EH (cell line): ENCODE data around the gene GMEB2.
"Not testable (repeated sequence)": the region's sequence is repeated elsewhere in the genome, so short reads cannot be mapped to it uniquely, and the experiment has no call there.

ENCODE experiments used
- DNase-seq: peaks from one replicate; pipeline ENCODE4 v3.0.0-alpha.2; 2015; ENCODE audit warnings: low read depth

GMEB2 gene

DNA sequence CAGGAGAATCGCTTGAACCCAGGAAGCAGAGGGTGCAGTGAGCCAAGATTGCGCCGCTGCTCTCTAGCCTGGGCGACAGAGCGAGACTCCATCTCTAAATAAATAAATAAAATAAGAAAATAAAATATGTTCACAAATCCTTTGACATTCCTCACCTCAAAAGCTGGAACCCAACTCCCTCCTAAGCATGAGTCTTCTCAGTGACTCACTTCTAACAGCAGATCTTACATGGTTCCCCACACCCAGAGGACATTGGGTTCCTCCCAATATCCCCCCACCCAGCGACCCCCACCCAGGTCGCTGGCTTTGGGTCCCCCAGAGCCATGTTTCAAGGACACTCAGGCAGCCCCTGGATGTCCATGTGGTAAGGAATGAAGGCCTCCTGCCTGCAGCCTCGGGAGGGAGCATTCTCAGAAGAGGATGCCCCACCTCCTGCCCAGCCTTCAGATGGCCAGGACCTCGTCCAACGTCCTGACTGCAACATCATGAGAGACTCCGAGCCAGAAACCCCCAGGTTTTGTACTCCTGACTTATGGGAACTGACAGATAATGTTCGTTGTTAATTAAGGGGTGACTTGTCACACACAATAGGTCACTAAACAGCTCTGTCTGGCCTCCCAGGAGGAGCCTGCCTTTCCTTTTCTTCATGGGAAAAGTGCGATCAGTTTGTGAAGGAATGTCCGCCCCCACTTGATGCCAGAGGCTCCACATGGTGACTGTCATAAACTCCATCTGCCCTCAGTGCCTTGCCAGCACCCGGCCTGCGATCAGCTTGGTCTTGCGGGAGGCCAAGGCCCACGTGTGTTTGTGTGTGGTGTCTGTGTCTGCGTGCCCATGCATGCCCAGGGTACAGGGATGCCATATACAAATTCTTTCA lies 10.1 kb upstream of the GMEB2 start:
- peak; percentile 9 for DNase-seq

DNA sequence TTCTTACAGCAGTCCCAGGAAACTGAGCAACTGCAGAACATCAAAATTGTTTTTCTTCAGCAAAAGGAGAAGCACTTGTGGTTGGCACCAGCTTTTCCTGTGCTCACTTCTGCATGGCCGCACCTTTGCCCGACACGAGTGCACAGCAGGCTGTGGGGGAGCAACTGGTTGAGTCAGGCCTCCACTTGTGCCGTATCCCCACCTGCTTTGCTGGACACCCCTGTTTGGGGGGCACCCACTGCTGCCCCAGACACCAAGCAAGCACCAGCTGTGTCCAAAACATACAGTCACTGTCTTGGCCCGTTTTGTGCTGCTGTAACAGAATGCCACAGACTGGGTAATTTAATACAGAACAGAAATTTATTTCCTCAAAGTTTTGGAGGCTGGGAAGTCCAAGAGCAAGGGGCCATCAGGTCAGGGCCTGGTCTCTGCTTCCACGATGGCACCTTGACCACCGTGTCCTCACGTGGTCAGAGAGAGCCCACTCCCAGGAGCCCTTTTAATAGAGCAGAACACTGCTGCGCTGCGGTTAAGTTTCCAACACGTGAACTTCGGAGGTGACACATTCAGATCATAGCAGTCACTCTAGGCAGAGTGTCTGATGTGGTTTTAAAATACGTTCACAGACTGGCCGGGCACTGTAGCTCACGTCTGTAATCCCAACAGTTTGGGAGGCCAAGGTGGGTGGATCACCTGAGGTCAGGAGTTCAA lies 8.7 kb upstream of the GMEB2 start:
- DNase-seq = no peak

DNA sequence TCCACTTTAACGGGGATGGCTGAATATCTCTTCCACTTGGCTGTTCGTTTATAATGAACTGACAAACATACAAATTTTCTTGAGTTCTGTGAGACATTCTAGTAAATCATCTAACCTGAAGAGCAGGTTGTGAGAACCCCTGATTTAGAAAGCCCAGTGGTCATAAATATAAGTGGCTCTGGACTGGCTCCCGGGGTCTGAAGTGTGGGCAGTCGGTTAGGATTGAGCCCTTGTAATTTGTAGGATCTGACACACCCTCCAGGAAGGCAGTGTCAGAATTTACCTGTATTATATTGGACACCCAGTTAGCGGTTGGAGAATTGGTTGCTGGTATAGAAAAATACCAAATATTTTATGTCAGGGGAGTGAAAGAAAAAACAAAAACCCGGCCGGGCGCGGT lies 6.8 kb upstream of the GMEB2 start:
- no peak for DNase-seq

DNA sequence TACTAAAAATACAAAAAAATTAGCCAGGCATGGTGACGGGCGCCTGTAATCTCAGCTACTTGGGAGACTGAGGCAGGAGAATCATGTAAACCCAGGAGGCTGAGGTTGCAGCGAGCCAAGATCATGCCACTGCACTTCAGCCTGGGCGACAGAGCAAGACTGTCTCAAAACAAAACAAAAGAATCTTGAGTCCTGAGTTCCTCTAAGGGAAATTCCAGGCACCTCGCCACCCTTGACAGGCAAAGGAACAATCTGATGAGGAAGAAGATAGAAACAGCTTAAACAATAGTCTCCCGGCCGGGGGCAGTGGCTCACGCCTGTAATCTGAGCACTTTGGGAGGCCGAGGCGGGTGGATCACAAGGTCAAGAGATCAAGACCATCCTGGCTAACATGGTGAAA lies 4.5 kb upstream of the GMEB2 start:
- DNase-seq = not testable (repeated sequence)

DNA sequence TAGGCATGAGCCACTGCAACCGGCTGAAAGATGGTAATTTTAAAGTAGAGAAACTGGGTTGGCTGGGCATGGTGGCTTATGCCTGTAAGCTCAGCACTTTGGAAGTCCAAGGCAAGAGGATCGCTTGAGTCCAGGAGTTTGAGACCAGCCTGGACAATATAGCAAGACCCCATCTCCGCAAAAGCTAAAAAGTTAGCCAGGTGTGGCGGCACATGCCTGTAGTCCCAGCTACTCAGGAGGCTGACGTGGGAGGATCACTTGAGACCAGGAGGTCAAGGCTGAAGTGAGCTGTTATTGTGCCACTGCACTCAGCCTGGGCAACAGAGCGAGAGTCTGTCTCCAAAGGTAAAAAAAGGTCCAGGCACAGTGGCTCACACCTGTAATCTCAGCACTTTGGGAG lies 4.1 kb upstream of the GMEB2 start:
- DNase-seq = not testable (repeated sequence)

DNA sequence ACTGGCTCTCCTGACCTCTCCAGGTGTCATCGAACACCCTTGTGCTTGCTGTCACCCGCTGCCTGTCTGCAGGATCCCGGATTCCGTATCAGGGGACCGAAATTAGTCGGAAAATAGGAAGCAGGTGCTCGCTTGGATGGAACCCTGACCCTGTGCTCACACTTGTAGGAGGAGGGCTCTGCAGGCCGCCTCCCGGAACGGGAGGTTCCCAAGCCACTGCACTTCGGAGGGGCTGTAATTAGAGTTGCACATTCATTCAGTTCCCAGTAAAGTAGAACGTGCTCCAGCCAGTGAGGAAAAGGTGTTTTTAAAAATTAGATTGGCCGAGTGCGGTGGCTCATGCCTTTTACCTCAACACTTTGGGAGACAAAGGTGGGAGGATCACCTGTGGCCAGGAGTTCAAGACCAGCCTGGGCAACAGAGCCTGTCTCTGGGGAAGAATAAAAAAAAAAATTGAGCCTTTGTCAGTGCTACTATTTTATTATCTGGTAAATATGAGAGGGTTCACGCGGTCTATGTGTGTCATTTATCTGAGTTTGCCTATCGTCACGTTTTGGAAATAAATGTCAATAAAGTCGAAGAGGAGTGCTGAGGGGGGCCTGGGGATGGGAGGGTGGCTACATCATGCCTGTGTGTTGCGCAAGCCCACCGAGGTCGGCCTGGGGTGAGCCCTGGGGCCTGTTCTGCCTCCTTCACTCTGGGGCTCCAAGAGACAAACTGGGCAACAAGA lies 1.5 kb upstream of the GMEB2 start:
- peak; percentile 73 for DNase-seq

DNA sequence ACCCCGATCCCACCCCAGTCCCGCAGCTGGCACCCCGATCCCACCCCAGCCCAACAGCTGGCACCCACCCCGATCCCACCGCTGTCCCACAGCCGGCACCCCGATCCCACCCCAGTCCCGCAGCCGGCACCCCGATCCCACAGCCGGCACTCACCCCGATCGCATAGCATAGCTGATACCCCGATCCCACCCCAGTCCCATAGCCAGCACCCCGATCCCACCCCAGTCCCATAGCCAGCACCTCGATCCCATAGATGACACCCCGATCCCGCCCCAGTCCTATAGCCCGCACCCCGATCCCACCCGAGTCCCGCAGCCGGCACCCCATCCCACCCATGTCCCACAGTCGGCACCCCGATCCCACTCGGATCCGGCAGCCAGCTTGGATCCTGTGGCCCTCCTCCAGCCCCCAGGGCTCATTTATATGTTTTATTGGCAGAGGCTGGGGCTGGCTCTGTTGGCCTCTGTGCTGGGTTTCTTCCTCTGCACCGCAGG lies 897 bp upstream of the GMEB2 start:
- DNase-seq = no peak

DNA sequence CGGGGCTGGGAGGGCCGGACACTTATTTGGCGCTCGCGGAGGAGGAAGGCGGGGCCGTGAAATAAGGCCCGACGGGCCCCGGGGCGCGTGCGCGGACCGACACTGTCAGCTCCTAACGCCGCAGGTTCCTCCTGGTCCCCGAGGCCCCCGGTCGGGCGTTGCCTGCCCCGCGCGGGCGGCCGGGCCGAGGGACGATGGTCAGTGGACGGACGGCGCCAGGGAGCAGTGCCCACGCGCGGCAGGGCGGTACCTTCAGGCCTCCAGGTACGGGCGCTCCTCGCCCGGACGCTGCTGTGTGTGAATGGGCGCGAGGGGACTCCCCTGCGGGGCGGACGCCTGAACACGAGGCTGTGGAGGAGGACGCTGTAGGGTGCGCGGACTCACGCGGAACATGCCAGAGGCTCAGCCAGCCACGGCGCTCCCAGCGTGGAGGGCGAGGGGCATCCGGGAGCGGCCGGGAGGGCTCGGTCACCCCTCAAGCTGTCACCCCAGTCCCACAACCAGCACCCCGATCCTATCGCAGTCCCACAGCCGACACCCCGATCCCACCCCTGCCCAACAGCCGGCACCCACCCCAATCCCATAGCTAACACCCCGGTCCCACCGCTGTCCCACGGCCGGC lies 339 bp upstream of the GMEB2 start:
- DNase-seq = peak; percentile 93

DNA sequence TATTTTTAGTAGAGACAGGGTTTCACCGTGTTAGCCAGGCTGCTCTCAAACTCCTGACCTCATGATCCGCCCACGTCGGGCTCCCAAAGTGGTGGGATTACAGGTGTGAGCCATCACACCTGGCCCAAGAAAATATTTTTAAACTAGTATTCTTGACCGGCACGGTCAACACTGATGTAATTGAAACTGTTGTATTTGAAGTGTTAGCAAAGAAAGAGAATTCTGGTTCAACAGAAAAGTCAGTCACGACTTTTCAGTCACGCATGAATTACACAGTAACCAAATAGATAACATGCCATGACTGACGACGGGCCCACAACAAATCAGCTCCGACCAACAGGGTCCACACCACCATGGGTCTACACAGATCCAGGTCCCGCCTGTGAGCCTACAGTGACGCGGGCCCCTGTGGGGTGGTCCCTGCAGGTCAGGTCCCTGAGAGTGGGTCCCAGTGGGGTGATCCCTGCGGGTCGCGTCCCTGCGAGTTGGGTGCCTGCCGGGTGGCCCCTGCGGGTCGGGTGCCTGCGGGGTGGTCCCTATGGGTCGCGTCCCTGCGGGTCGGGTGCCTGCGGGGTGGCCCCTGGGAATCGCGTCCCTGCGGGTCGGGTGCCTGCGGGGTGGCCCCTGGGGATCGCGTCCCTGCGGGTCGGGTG lies 1.0 kb downstream of the GMEB2 start:
- DNase-seq = peak; percentile 39

DNA sequence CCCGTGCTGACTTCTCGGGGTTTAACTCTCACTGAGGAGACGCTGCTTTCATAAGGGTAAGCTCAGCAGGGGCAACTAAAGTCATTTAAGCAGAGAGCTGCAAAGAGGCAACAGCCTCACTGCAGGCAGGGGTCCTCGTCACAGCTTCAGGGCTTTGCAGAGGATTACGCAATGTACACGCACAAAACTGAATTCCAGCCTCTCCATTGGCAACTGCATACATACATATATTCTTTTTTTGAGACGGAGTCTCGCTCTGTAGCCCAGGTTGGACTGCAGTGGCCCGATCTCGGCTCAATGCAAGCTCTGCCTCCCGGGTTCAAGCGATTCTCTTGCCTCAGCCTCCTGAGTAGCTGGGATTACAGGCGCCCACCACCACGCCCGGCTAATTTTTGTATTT lies 2.4 kb downstream of the GMEB2 start:
- peak; percentile 25 for DNase-seq

DNA sequence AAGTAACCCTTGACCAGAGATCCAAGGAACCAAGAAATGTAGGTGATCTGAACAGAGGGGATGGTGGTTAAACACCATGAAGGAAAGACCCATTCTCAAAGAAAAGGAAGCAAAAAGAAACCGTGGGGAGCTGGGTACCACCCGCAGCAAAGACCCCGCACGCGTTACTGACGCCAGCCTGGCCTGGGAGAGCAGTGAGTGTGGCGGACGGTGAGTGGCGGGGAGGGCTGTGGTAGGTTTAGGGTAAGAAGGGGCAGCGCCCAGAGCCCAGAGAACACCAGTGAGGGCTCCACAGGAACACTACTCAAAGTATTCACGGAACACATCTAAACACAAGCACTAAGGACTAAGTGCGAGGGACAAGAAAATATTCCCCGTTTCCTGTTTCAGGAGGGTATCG lies 4.2 kb downstream of the GMEB2 start:
- DNase-seq = no peak

DNA sequence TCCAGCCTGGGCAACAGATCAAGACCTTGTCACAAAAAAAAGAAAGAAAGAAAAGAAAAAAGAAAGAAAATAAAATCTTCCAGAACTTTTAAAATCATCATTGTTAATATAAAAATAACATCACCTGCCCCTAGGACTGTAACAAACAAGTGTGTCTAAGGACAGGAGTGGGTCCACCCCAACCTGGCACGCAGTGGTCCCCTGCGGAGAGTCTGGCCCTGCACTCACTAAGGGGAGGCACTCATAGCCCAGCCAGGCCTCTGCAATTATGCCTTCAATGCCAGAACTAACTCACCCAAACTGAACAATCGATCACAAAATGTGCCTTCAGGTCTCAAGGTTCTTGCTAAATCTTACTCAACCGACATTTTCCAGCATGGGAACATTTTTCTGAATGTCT lies 4.8 kb downstream of the GMEB2 start:
- no peak for DNase-seq

DNA sequence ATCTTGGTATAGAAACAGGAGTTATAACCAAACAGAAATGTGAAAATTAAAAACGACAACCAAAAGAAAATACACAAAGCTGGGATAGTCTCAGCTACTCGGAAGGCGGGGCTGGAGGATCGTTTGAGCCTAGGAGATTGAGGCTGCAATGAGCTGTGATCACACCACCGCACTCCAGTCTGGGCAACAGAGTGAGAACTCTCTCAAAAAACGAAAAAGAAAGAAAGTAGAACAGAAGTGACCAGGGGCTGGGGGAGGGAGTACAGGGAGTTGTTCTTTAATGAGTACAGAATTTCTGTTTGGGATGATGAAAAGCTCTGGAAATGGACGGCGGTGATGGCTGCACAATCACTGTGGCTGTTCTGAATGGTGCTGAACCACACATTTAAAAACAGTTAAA lies 5.9 kb downstream of the GMEB2 start:
- DNase-seq = no peak

DNA sequence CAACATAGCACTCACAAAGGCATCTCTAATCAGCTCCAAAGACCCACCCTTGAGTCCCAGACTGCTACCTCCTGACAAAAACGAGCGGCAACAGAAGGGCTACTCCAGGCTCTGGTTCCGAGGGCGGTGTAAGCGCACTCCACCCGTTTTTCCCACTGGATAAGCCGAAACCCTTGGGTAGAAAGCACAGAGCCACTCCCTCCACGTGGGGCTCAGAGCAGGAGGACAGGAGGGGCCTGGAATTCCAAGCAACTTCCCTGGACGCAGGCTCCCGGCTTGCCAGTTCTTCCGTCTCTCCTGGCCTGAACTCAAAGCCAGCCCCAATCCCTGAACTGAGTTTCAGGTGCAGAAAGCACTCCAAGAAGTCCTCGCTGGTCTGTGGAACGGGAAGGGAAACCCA lies 7.4 kb downstream of the GMEB2 start:
- no peak for DNase-seq

DNA sequence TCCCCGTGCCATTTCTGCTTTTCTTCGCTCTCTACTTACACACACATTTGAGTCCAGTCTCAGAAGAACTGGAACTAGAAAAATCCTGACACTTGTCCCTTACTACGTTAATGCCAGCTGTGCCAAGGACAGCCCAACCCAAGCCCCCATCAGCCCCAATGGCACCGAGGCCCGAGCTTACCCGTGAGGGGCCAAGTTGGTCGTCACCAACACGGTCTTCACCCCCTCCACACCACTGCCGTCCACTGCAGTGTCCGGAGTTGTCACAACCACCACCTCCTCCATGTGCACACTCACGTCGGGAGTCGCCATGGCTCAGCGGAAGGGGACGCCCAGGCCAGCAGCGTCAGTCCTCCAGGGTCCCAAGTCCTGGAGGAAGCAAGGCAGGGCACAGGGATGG lies 7.8 kb downstream of the GMEB2 start:
- DNase-seq = no peak

DNA sequence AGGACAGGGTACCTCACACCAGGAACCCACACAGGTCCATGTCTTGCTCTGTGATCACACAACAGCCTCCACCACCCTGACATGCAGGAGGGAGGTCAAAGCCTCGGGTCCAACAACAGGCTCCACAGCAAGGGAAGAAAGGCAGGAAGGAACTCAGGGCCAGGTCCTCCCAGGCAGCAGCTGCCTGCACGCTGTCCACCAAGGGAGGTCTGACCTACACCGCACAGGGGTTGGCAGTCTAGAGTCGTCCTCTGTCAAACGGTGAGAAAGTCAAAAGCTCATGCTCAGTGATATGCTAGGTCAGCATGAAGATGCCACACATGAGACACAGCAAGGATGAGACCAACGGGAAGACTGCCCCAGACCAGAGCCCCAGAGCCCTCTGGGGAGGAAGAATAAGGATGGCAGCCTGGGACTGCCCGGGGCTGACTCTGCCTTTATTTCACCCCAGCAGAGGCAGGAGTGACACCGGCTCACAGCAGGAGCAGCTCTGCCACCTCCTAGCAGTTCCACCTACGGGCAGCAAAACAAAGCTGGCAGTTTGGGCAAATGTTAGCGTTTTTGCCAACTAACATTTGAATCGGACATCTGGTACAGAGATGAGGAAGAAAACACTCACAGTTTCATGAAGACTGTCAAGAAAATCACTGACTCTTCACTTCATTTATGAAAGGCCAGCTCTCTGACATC lies 8.5 kb downstream of the GMEB2 start:
- no peak for DNase-seq

DNA sequence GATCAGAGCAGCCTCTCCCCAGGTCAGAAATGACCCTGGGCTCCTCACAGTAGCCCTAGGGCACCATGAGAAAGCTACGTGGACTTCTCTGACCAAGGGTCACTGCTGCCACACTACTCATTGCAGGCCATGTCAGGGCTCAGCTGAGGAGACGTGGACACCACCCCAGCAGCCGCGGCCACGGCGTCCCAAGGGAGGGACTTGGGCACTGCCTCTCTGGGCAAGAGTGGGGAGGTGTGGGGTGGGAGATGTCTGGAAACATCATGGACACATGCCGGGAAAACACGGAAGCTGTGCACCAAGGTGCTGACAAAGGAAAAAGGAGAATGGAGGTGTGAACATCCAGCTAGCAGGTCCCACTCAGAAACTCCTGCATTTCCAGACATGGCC lies 9.0 kb downstream of the GMEB2 start:
- DNase-seq = no peak

DNA sequence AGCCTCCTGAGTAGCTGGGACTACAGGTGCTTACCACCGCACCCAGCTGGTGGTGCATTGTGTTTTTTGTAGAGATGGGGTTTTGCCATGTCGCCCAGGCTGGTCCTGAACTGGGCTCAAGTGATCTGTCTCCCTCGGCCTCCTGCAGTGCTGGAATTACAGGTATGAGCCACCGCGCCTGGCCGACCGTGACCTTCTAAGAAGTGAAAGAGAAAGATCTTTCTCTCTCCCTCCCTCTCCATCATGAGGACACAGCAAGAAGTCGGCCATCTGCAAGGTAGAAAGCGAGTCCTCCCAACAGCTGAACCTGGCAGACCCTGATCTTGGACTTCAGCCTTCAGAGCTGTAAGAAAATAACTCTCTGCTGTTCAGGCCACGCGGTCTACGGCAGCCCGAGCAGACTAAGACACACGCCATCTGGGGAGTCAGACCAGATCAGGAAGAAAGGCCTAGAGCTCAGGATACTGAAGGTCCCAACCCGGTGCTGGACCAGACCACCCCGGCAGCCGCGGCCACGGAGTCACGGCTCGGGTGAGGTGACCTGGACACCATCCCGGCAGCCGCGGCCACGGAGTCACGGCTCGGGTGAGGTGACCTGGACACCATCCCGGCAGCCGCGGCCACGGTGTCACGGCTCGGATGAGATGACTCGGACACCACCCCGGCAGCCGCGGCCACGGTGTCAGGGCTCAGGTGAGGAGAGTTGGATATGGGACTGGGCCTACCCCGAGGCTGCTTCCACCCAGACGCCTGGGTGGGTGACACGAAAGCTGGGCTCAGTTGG lies 9.6 kb downstream of the GMEB2 start:
- no peak for DNase-seq

DNA sequence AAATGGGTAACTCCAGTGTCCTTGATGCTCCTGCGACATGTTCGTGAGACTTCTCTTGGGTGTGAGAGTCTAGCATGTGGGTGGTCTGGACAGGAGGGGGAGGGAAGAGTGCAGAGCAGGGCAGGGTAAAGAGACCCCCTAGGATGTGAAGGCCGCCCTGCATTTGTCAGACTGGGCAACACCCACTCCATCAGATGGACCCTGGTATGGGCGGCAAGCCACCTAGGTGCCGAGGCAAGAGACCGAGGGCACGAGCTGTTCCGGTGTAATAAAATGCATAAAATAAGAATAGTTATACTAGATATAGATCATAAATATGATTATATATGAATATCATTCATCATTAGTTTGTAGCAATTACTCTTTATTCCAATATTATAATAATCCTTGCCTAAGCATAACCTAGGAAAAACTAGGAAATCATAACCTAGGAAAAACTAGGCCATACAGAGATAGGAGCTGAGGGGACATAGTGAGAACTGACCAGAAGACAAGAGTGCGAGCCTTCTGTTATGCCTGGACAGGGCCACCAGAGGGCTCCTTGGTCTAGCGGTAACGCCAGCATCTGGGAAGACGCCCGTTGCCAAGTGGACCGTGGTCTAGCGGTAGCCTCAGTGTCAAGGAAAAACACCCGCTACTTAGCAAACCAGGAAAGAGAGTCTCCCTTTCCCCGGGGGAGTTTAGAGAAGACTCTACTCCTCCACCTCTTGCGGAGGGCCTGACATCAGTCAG lies 12.9 kb downstream of the GMEB2 start:
- DNase-seq = peak; percentile 15
